Activated T-cell treated with anti-CD3 and anti-CD28 coated beads for 48 hours (primary cell): ENCODE data around the gene PFDN2.
A peak's percentile ranks its signal among the peaks of the same experiment; 100 is the strongest.

ENCODE experiments used
- DNase-seq: peaks from one replicate; pipeline ENCODE4 v3.0.0-alpha.2; 2020; ENCODE audit warnings: low read depth

Gene PFDN2, protein sequence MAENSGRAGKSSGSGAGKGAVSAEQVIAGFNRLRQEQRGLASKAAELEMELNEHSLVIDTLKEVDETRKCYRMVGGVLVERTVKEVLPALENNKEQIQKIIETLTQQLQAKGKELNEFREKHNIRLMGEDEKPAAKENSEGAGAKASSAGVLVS

DNA sequence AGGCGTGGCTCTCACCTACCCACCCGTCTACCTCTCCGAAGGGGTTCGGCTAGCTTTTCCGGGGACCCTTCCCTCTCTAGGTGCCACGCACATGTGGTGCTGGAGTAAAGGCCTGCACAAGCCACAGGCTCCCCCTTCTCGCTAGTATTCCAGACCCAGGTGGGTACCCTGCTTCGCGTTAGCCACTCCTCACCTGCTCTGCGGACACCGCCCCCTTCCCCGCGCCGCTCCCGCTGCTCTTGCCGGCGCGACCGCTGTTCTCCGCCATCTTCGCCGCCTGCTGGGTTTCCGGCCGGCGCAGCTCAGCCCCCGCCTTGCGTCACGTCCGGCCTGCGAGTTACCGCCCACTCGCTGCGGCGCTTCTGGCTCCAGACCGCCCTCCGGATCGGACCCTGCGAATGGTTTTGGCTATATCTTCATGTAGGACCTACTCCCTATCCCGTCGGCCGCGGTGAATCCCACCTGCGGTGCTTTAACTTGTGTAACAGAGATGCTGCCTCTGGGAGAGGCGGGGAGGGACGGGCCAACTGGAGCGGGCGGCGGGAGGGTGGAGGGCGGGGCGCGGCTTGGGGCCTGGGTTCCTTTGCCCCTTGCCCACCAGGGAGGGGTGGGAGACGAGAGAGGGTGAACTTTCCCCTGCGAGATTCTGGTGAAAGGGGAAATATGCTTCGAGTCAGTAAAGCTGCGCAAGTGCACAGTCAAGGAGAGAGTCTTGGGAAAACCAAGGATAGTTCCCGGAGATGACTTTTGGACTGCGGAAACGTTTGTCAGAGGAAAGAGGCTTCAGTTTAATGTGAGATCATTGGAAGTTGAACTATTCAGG is at the start of gene PFDN2, which contains the start of gene NIT1:
Gene PFDN2 (minus strand): TSS at position 279 of the 823 bp plus-strand sequence. CDS start 11 bp downstream, at position 268.
Gene NIT1 (plus strand): TSS at position 347 of the 823 bp plus-strand sequence. CDS start 72 bp downstream, at position 419.
- DNase-seq: peak; percentile 87

DNA sequence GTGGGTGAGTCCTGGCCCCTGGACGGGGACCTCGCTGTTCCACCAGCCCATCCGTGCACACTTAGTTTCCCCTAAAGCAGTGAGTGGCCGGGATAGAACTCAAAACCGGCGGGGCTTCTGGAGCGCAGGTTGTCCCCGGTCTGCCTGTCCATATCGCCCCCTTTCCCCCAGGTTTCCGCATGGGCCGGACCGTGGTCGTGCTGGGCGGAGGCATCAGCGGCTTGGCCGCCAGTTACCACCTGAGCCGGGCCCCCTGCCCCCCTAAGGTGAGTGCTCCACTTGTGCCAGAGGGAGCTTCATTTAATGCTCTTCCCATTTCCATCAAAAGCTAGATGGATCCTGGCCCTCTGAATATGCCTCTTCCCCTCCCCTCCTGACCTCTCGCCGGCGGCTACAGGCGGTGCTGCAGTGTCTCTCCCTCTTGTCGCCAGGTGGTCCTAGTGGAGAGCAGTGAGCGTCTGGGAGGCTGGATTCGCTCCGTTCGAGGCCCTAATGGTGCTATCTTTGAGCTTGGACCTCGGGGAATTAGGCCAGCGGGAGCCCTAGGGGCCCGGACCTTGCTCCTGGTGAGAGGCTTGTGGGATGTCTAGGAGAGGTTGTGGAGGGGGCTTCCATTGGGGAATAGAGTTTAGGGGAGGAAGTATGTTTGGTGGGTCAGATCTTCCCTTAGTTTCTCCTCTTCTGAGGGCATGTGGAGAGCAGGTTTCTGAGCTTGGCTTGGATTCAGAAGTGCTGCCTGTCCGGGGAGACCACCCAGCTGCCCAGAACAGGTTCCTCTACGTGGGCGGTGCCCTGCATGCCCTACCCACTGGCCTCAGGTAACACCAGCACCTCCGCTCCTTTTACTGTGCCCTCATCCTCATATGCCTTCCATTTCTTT is 49.1 kb upstream of the PFDN2 start:
- DNase-seq: no peak

GRCh38 chr1:161165742-161166668 is 48.2 kb upstream of the PFDN2 start, which contains the start of gene PPOX:
Gene PPOX (plus strand): TSS chr1:161166426. CDS start chr1:161166848, 422 bp downstream.
- peak; percentile 84 for DNase-seq

DNA sequence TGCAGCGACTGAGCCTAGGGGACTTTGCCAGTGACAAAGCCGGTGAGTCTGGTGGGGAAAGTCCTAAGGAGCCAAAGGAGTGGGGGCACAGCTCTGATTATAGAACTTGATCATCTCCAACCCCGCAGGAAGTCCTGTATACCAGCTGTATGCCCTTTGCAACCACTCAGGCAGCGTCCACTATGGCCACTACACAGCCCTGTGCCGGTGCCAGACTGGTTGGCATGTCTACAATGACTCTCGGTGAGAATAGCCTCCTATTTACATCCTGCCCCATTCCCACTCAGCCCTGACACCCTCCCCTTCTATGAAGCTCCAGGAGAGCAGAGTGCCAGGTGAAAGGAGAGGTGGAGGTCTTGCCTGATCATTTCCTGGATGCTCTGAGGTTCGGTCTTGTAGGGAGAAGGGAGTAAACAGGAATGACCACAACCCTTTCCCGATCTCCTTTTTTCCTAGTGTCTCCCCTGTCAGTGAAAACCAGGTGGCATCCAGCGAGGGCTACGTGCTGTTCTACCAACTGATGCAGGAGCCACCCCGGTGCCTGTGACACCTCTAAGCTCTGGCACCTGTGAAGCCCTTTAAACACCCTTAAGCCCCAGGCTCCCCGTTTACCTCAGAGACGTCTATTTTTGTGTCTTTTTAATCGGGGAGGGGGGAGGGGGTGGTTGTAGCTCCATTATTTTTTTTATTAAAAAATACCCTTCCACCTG is 47.2 kb upstream of the PFDN2 start:
- DNase-seq: no peak

GRCh38 chr1:161163793-161164192 is 46.0 kb upstream of the PFDN2 start:
- DNase-seq: no peak

DNA sequence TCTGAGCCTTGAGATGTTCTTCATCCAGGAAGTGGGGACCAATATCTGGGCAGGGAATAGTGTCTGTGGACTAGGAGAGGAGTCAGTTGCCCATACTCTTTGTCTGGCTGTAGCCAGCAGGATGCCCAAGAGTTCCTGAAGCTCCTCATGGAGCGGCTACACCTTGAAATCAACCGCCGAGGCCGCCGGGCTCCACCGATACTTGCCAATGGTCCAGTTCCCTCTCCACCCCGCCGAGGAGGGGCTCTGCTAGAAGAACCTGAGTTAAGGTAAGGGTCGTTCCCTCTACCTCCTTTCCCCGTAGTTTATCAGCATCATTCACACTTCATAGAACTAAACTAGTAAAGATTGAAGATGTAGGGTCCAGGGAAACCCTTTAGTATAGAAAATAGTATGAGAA is 45.0 kb upstream of the PFDN2 start:
- no peak for DNase-seq

- DNase-seq: no peak
These were observed 44.2 kb upstream of the PFDN2 start for GRCh38 chr1:161162052-161162451.

GRCh38 chr1:161161652-161162051 is 43.8 kb upstream of the PFDN2 start:
- DNase-seq: no peak

- DNase-seq: no peak
These were observed 42.9 kb upstream of the PFDN2 start for GRCh38 chr1:161160671-161161145.

DNA sequence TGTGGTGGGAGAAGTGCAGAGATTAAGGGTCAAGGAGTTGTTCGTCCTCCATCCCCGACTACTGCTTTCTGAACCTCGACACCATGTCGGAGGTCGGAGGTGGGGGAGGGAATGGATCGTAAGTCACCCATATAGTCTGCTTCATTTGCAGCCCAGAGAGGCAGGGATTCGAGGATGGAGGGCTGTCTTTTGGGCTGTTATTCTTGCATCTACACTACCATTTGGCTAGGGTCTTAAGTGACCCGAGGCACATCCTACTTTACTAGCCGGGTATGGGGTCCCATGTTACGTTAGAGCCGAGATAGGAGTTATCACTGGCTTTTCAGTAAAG is 42.0 kb upstream of the PFDN2 start:
- no peak for DNase-seq

GRCh38 chr1:161159087-161159912 is 41.5 kb upstream of the PFDN2 start, which contains the start of gene USP21:
Gene USP21 (plus strand): TSS chr1:161159500. CDS start chr1:161160641, 1,141 bp downstream.
- peak; percentile 89 for DNase-seq

DNA sequence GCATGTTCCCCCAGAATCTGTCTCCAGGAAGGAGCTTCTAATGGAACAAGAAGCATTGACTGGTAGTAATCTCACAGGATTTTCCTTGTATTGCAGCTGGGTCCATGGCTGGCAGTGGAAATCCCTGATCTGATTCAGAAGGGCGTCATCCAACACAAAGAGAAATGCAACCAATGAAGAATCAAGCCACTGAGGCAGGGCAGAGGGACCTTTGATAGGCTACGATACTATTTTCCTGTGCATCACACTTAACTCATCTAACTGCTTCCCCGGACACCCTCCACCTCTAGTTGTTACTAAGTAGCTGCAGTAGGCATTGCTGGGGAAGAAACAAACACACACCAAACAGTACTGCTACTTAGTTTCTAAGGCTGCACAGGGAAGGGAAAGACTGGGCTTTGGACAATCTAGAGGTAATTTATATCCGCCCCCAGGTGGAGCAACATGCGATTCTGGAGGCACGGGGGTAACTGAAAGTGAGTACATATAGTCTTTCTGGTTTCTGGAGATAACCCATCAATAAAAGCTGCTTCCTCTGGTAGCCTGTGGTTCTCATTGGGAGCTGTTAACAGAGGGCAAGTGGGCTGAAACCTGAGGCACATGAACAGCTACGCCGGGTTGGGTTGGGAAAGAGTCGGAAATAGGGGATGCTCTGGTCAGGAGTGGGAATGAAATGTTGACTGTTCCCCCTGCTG is 40.6 kb upstream of the PFDN2 start:
- DNase-seq: no peak

GRCh38 chr1:161157867-161158266 is 40.0 kb upstream of the PFDN2 start:
- DNase-seq: no peak

- DNase-seq: peak; percentile 68
These were observed 36.0 kb upstream of the PFDN2 start, which contains the start of gene UFC1 for GRCh38 chr1:161153682-161154337. Gene UFC1 (plus strand): TSS chr1:161153978. CDS start chr1:161153998, 20 bp downstream.

GRCh38 chr1:161153176-161153575 is 35.3 kb upstream of the PFDN2 start:
- no peak for DNase-seq

DNA sequence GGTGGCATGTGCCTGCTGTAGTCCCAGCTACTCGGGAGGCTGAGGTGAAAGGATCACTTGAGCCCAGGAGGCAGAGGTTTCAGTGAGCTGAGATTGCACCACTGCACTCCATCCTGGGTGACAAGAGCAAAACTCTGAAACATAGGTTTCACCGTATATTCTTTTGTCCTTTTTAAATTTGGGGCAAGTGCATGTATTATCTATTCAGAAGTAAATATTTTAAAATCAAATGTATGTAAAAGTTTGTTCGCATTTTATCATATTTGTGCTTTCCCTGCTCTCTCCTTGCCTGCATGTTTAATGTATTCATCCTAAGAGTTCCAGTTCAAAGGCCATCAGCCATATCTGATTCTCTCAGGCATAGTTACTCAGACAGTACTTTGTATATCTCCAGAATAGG is 28.0 kb upstream of the PFDN2 start:
- DNase-seq: no peak

DNA sequence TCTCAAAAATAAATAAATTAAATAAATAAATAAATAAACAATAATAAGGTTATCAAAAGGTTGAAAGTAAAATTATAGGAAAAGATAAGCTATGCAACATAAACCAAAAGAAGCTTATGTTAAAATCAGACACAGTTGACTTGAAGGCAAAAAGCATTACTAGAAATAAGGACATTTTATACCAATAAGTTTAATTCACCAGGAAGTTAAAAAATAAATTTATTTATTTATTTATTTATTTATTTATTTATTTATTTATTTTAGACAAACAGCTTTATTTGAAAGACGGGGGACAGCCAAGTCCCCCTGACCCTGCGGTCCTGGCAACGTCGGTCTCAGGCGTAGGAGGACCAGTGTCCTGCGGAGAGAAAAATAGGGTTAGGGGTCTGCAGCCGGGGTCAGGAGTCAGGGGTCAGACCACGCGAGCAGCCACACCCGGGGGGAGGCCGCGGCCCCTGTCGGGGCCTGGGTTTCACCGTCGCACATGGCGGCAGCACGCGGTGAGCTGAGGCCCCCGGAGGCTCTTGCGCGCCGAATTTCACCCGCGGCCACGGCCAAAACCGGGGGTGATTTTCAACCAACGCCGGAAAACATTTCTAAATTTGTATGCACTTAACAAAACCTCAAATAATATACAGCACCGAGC is 23.0 kb upstream of the PFDN2 start:
- DNase-seq: no peak

- no peak for DNase-seq
These were observed 21.9 kb upstream of the PFDN2 start for GRCh38 chr1:161139766-161140165.
